Heart left ventricle (tissue), 16 donors: ENCODE data around the gene FCN3. TPM values are rescaled to one million over a fixed set of nuclear protein-coding genes. Genes with fewer than 3 reads are reported as not detected.

Experiments
- ATAC-seq, 4 donors: fragments of 200-7000 bp; cut with Tn5 transposase; one replicate each; pipeline ENCODE4 v1.9.1; 2020 to 2022; ENCODE audit warnings: moderate library complexity in 4 of 4, mild to moderate bottlenecking in 3 of 4, moderate number of reproducible peaks in 1 of 4
- DNase-seq, 5 donors: peaks; one replicate each; pipeline ENCODE4 v3.0.0-alpha.2; 2020
- H3K27ac ChIP-seq, 12 donors: fragments of 200-600 bp; sonication (generic) in 4 of 12; one replicate each; pipeline versions ENCODE4 v1.5.0 to v1.8.0; 2016 to 2022; ENCODE audit warnings: mild to moderate bottlenecking in 2 of 12
- H3K27me3 ChIP-seq, 9 donors: fragments of 200-600 bp; sonication (generic) in 2 of 9; one replicate each; pipeline versions ENCODE4 v1.5.1 to v1.8.0; 2016 to 2022; ENCODE audit warnings: mild to moderate bottlenecking in 3 of 9
- H3K36me3 ChIP-seq, 9 donors: fragments of 200-600 bp; sonication (generic) in 2 of 9; one replicate each; pipeline versions ENCODE4 v1.5.0 to v1.8.0; 2018 to 2022; ENCODE audit warnings: mild to moderate bottlenecking in 2 of 9
- H3K4me1 ChIP-seq, 12 donors: fragments of 200-600 bp; sonication (generic) in 4 of 12; one replicate each; pipeline versions ENCODE4 v1.5.0 to v1.8.0; 2016 to 2022; ENCODE audit warnings: mild to moderate bottlenecking in 3 of 12
- H3K4me3 ChIP-seq, 12 donors: fragments of 200-600 bp; sonication (generic) in 4 of 12; one replicate each; pipeline versions ENCODE4 v1.5.0 to v1.8.0; 2017 to 2022; ENCODE audit warnings: mild to moderate bottlenecking in 9 of 12, moderate library complexity in 4 of 12
- H3K9me3 ChIP-seq, 12 donors: fragments of 200-600 bp; sonication (generic) in 4 of 12; one replicate each; pipeline versions ENCODE4 v1.5.0 to v1.8.0; 2016 to 2022; ENCODE audit warnings: mild to moderate bottlenecking in 1 of 12
- CTCF ChIP-seq, 12 donors: fragments of 200-600 bp; sonication (generic) in 4 of 12; IDR thresholded peaks; one replicate each; pipeline versions ENCODE4 v1.5.0 to v1.8.0; 2018 to 2022; ENCODE audit warnings: antibody characterized with exemption in 12 of 12, mild to moderate bottlenecking in 5 of 12
- POLR2A ChIP-seq, 2 donors: fragments of 450-650 bp; IDR thresholded peaks; one replicate each; pipeline ENCODE4 v1.6.1; 2017; ENCODE audit warnings: antibody characterized with exemption in 2 of 2, mild to moderate bottlenecking in 2 of 2, moderate library complexity in 2 of 2
- WGBS, 4 donors: extraction: QIAGEN DNeasy Blood & Tissue Kit in 2 of 4; methylation state at CpG; one replicate each; pipeline versions ENCODE4 v1.1.5 to v1.1.7; 2013 to 2018; 5-methylcytosine and 5-hydroxymethylcytosine counted together
- intact Hi-C, 10 donors: fragments of 100-400 bp; cut with DNase I; formaldehyde crosslinking; loops; one replicate each; pipeline versions ENCODE4 v1.11.1 to v1.14.2; 2022
- polyA plus RNA-seq, 2 donors: library from polyadenylated mRNA; stranded (reverse); fragments of 200-250 nt; gene quantifications; one replicate each; pipeline ENCODE4 v1.2.3, GENCODE V29; 2013
- total RNA-seq, 9 donors: library from RNA; depleted of rRNA in 2 of 9; stranded (reverse); fragments of >200 nt in 2 of 9; fragmentation: NEBNext Ultra II Directional in 3 of 9; extraction: Animal tissue kit (Norgen Biotek cat#: 25700) in 3 of 9; gene quantifications; one replicate each; pipeline versions ENCODE4 v1.1.0 to v1.2.4, GENCODE V29; 2016 to 2023
- donor health status: ischemic (EF 13 %, LVEDD 7.1; RV severe dilation, severe dysfunction).
- donor health status: healthy with polysubstance abuse.
- donor health status: DM: no; HTN: yes; CAD: no.
- donor health status: DM: no; HTN: no; CAD: no.
- donor health status: ischemic (EF 25% LVEDD 6.9; RV normal size, moderate dysfunction).
- donor health status: ischemic (EF 25% LVEDD 5.7; RV mildly dilated, moderate dysfunction).
- donor health status: healthy.
- donor health status: DM: yes; HTN: yes; CAD: no.
- donor health status: ischemic (EF 35%, LVEDD 5.7; RV mildly dilated, moderate dysfunction).
- donor health status: nonischemic (EF 11% LVEDD 7.7; RV severe dilation, severe dysfunction).
- donor health status: DM: yes; HTN: yes; CAD: no.
- donor health status: PGD.
- donor health status: ischemic (EF 29% LVEDD 5.4; RV normal size, mild dysfunction).
- donor health status: nonischemic (EF 23%, LVEDD 6.1; RV moderate dilation, normal function).

The FCN3 gene
- total and polyA plus RNA-seq, 11 donors: 2.4 to 141 (median 35.4) TPM

- WGBS, 4 donors: 85 to 97% (median 92%) methylated on average over 15 of the region's 15 CpGs
- peaks cover 5 to 74% (median 42%) of the 10 kb centered on the region in 12 donors for H3K4me1 ChIP-seq
Observed at GRCh38 chr1:27325286-27325685, 49.3 kb downstream of the FCN3 start.

GRCh38 chr1:27322569-27323240 is 51.9 kb downstream of the FCN3 start:
- peak overlapping the region; percentile 84 to 95 (median 90) for H3K27ac ChIP-seq
- H3K27me3 ChIP-seq: peaks cover 0 to 5% (median 0%) of the 10 kb centered on the region in 9 donors
- TF ChIP-seq CTCF (IDR thresholded peaks at IDR 0.05) (no peak), POLR2A (IDR thresholded peaks at IDR 0.05) (no peak)
- WGBS, 4 donors: 11 to 14% (median 12%) methylated on average over 10 of the region's 10 CpGs
- peak overlapping the region; percentile 68 to 100 (median 80) for H3K4me3 ChIP-seq
- ATAC-seq (no peak), DNase-seq (no peak)
- peaks cover 0 to 36% (median 27%) of the 10 kb centered on the region in 9 donors for H3K36me3 ChIP-seq
- peaks cover 5 to 56% (median 37%) of the 10 kb centered on the region in 12 donors for H3K4me1 ChIP-seq
- intact Hi-C loops: loop anchor here in 5 of 10 donors (1.0 to 5.0 kb wide), 5 partner anchors 26 to 45 kb away; partner anchors contain the start of gene MAP3K6 (in 2 of the 5)
- no peaks in the 10 kb centered on the region for H3K9me3 ChIP-seq

More at GRCh38 chr1:27325286-27325685, 49.3 kb downstream of the FCN3 start:
- H3K36me3 ChIP-seq: peaks cover 0 to 56% (median 32%) of the 10 kb centered on the region in 9 donors
- H3K27me3 ChIP-seq: no peaks in the 10 kb centered on the region
- no peaks in the 10 kb centered on the region for H3K9me3 ChIP-seq
- no peak for TF ChIP-seq POLR2A (IDR thresholded peaks at IDR 0.05)
- TF ChIP-seq CTCF (IDR thresholded peaks at IDR 0.05): no peak
- H3K4me3 ChIP-seq: no peak overlapping the region
- intact Hi-C loops: no loop called here
- DNase-seq: no peak
- no peak for ATAC-seq
- no peak overlapping the region for H3K27ac ChIP-seq

GRCh38 chr1:27321813-27322568 is 52.6 kb downstream of the FCN3 start, which contains the start of gene TMEM222:
Gene TMEM222, plus strand, starts transcription at chr1:27322163. Its CDS starts 35 bp downstream, at chr1:27322198.
- 0 to 1% (median 0%) methylated on average over 26 to 67 of the region's 67 CpGs for WGBS, 4 donors
- Histone ChIP-seq H3K27me3 (peaks cover 0 to 5% (median 0%) of the 10 kb centered on the region in 9 donors), H3K9me3 (no peaks in the 10 kb centered on the region), H3K4me3 (peak within 1 kb of the TSS; percentile 68 to 100 (median 80)), H3K36me3 (peaks cover 0 to 30% (median 26%) of the 10 kb centered on the region in 9 donors), H3K27ac (peak within 1 kb of the TSS; percentile 84 to 95 (median 90)), H3K4me1 (peaks cover 5 to 48% (median 33%) of the 10 kb centered on the region in 12 donors)
- ATAC-seq (peak; percentile 96 to 99 (median 98)), DNase-seq (peak; percentile 98 to 99 (median 98))
- intact Hi-C loops: loop anchor here in 5 of 10 donors (1.0 to 5.0 kb wide), 5 partner anchors 27 to 45 kb away; partner anchors contain the start of gene MAP3K6 (in 2 of the 5)
- TF ChIP-seq POLR2A (IDR thresholded peaks at IDR 0.05): peak in 1 of 2 donors; percentile 66
- peak in 9 of 12 donors; percentile 10 to 50 (median 18) for TF ChIP-seq CTCF (IDR thresholded peaks at IDR 0.05)

Other genes starting within 250 kb of the FCN3 start
- gene SLC9A1, start 219.7 kb downstream of the FCN3 start, total RNA-seq: 10 to 100 TPM; 11.4 to 44.9 (median 25.3) TPM
- gene SLC9A1, start 219.7 kb downstream of the FCN3 start, polyA plus RNA-seq: 10 to 100 TPM in 1 of 2 donors, 1 to 10 TPM in 1; 9.4 to 15.1 TPM
- gene WDTC1, start 140.2 kb downstream of the FCN3 start, total RNA-seq: 10 to 100 TPM; 54.7 to 94.5 (median 60.3) TPM
- 10 to 100 TPM; 30.8 to 53.8 TPM for gene WDTC1, start 140.2 kb downstream of the FCN3 start, polyA plus RNA-seq
- 10 to 100 TPM; 18.1 to 32.5 (median 25.9) TPM for gene TMEM222, start 52.7 kb downstream of the FCN3 start, total RNA-seq
- 10 to 100 TPM; 28.9 to 49.3 TPM for gene TMEM222, start 52.7 kb downstream of the FCN3 start, polyA plus RNA-seq
- 1 to 10 TPM in 2 of 9 donors, under 1 TPM in 6, not detected in 1; 0.23 to 6.0 (median 0.46) TPM for gene SYTL1, start 32.8 kb downstream of the FCN3 start, total RNA-seq
- gene SYTL1, start 32.8 kb downstream of the FCN3 start, polyA plus RNA-seq: 1 to 10 TPM in 1 of 2 donors, under 1 TPM in 1; 0.57 to 1.2 TPM
- gene MAP3K6, start 7.9 kb downstream of the FCN3 start, total RNA-seq: 10 to 100 TPM; 21.1 to 77.0 (median 36.5) TPM
- gene MAP3K6, start 7.9 kb downstream of the FCN3 start, polyA plus RNA-seq: 10 to 100 TPM; 48.6 to 64.3 TPM
- gene CD164L2, start 8.5 kb upstream of the FCN3 start, total RNA-seq: not detected
- not detected for gene CD164L2, start 8.5 kb upstream of the FCN3 start, polyA plus RNA-seq
- 1 to 10 TPM in 2 of 9 donors, under 1 TPM in 6, not detected in 1; 0.28 to 2.4 (median 0.53) TPM for gene GPR3, start 17.8 kb upstream of the FCN3 start, total RNA-seq
- 1 to 10 TPM in 1 of 2 donors, under 1 TPM in 1; 0.11 to 3.7 TPM for gene GPR3, start 17.8 kb upstream of the FCN3 start, polyA plus RNA-seq
- gene WASF2, start 115.3 kb upstream of the FCN3 start, total RNA-seq: 100 to 1,000 TPM in 1 of 9 donors, 10 to 100 TPM in 8; 27.5 to 103 (median 47.9) TPM
- gene WASF2, start 115.3 kb upstream of the FCN3 start, polyA plus RNA-seq: 10 to 100 TPM; 14.2 to 52.0 TPM
- 10 to 100 TPM; 29.2 to 50.2 (median 42.1) TPM for gene AHDC1, start 229.3 kb upstream of the FCN3 start, total RNA-seq
- 10 to 100 TPM; 25.8 to 48.4 TPM for gene AHDC1, start 229.3 kb upstream of the FCN3 start, polyA plus RNA-seq